Prostate gland (tissue), 2 donors: Measurements from ENCODE around the gene MRPL53.

Source experiments
- CTCF ChIP-seq, 4 experiments: fragments of 200-600 bp in 2 of 4; fragments of 450-650 bp in 2 of 4; sonication (generic) in 2 of 4; IDR thresholded peaks; 1 replicate in 3 of 4; 2 replicates in 1 of 4; pipeline ENCODE4 v1.5.1; 2016 to 2019; ENCODE audit warnings: antibody characterized with exemption in 4 of 4, mild to moderate bottlenecking in 2 of 4, moderate library complexity in 2 of 4
- POLR2A ChIP-seq: fragments of 450-650 bp; IDR thresholded peaks from one replicate; pipeline ENCODE4 v1.6.1; 2016; ENCODE audit warnings: antibody characterized with exemption, mild to moderate bottlenecking
- POLR2AphosphoS5 ChIP-seq: sonication (generic); formaldehyde crosslinking; IDR thresholded peaks from one replicate; pipeline ENCODE4 v1.6.1; 2017; ENCODE audit warnings: antibody characterized with exemption

DNA sequence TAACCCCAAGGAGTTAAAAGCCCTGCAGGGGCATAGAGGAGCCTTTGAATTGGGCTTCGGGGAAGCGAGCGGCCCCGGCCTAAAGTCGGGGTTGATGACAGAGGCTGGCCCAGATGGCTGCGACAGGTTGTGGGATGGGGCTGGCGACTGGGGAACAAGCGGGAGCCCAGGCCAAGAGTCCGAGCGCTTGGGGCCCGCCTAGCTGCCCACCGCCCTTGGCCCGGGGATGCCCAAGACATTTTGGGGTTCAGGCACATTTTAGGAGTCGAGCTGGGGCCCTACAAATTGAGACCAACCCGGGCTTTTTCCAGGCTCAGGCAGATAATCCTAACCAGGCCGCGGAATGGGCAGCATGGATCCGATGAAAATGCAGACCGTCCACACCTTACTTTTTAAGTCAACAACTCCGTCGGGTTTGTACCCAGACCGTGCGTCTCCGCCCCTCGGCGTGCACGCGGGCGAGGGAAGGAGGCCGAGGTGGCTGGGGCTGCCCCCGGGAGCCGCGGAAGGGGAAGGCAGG lies 31.2 kb downstream of the MRPL53 start:
- TF ChIP-seq CTCF (IDR thresholded peaks at IDR 0.05) (no peak), POLR2A (no peak), POLR2AphosphoS5 (no peak)
